Measurements from ENCODE around the gene ERICH2.

ERICH2 gene

DNA sequence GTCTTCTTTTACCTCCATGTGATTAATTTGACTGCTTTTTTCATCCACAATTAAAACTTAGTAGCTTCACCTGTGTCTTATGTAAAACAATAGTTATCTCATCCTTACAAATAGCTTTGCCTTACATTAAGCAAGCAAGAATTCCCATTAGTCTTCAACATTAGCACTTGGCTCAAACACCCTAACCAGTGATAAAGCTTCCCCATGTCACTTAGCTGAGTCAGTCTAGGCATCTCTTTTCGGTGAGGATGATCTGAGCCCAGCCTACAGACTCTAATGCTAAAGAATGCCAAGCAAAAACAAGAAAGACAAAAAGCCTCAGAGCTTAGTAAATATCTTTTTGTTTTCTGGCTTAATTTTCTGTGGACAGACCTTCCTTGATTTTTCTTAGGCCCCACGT is 72.6 kb downstream of the ERICH2 start:
- no peak for DNase-seq (ENCODE audit: low spot score)

DNA sequence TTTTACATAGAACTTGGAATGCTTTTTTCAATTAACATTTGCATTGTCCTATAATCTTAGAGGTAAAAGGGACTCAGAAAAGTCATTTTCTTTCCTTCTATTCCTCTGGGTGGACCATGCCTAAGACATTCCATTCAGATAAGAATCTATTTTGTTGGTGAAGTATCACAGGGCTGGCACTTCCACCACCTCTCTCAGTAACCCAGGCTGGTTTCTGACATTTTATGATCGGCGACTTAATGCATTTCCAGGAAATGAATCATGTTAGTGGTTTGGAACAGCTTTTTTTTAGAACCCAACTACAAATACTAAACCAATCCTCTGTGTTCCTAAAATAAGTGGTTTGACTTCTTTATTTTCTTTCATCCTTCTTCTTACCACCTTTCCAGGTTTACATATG is 73.5 kb downstream of the ERICH2 start:
- DNase-seq (ENCODE audit: low spot score), result peak; percentile 55

DNA sequence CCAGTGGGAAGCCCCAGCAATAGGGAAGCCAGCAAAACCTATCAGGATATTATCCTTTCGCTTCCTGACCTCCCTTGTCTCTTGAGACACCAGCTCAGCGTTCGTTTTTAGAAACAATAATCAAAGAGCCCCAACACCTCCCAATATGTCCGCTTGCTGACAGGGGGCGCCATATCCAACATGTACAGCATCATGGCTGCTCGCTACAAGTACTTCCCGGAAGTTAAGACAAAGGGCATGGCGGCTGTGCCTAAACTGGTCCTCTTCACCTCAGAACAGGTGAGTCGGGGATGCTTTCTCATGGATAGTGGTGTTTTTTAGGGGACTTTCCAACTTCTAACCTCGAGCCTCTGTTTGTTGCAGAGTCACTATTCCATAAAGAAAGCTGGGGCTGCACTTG is 75.2 kb downstream of the ERICH2 start:
- DNase-seq (ENCODE audit: low spot score), result no peak

DNA sequence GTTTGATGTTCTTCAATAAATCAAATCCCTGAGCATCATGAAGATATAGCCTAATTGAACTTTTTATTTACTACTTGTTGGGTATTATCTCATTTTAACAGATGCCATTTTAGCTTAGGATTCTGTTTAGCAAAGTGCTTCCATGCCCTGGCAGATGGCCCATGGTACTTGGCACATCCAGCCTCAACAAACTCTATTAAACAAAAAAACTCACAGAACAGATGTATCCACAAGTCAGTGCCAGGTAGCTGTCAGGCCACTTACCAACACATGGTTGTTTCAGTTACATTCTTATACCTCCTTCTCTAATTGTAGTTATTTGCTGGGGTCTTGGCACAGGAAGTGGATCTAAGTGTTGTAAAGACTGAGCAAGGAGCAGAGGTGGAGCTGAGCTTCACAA is 76.1 kb downstream of the ERICH2 start:
- DNase-seq (ENCODE audit: low spot score), result no peak

DNA sequence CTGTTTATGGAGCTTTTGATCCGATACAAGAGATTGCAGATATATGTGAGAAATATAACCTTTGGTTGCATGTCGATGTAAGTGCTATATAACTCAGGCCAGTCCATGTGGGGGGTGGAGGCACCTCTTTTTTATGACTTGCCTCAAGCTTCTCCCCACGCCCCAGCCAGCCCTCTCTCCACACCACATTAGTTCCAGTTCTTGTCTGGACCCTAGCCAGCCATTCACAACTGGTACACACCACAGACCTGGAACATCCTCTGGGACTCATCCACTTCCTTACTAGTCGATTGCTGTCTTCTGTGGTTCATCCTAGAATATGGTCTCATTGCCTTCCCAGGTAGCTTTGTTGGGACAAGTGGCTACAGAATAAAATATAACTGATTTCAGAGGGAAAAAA is 77.5 kb downstream of the ERICH2 start:
- no peak for DNase-seq (ENCODE audit: low spot score)
